ENCODE results near the gene SCYGR1.

The SCYGR1 gene

DNA sequence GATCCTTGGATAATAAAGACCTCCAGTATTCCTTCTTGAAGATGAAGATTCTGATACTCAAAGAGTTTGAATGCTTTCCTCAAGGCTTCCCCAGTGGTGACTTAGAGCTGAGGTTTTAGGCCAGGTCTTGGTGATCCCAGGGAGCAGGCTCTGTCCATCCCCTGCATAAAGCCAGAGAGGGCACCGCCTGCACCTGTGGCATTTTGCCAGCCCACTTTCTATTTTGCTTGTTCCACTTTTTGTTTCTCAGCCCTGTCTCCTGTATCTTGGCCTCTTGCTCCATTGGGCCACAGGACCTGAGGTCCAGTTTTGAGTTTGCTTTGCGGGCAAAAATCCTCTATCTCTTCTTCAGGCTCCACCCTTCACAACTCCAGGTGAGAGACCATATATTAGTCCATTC is 6.7 kb upstream of the SCYGR1 start:
- H3K4me3 ChIP-seq (replicated peaks; ENCODE audit: low read depth, low read length), result no peak overlapping the region
- TF ChIP-seq CTCF (IDR thresholded peaks at IDR 0.05; ENCODE audit: low read depth, low read length, missing control alignments), result no peak
- no peak for DNase-seq (ENCODE audit: extremely low read depth, low read depth)

- H3K4me3 ChIP-seq (replicated peaks; ENCODE audit: low read depth, low read length), result no peak overlapping the region
- no peak for TF ChIP-seq CTCF (IDR thresholded peaks at IDR 0.05; ENCODE audit: low read depth, low read length, missing control alignments)
- DNase-seq (ENCODE audit: extremely low read depth, low read depth), result no peak
Observed at GRCh38 chr2:227390468-227391256, 2.9 kb upstream of the SCYGR1 start.

DNA sequence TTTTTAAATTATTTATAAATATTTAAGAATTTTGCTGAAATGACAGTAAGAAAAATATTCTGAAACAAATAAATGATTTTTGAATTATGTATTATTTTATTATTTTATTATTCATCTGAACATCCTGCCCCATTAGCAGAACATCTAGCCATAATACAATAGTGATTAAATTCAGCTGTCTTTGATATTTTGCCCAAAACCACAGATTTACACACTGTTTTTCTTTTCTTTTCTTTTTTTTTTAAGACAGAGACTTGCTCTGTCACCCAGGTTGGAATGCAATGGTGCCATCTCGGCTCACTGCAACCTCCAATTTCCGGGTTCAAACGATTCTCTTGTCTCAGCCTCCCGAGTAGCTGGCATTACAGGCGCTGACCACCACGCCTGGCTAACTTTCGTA is 1.9 kb upstream of the SCYGR1 start:
- H3K4me3 ChIP-seq (replicated peaks; ENCODE audit: low read depth, low read length), result no peak overlapping the region
- no peak for DNase-seq (ENCODE audit: extremely low read depth, low read depth)
- TF ChIP-seq CTCF (IDR thresholded peaks at IDR 0.05; ENCODE audit: low read depth, low read length, missing control alignments), result no peak

GRCh38 chr2:227389231-227389630 is 1.5 kb upstream of the SCYGR1 start:
- no peak for TF ChIP-seq CTCF (IDR thresholded peaks at IDR 0.05; ENCODE audit: low read depth, low read length, missing control alignments)
- H3K4me3 ChIP-seq (replicated peaks; ENCODE audit: low read depth, low read length), result no peak overlapping the region
- no peak for DNase-seq (ENCODE audit: extremely low read depth, low read depth)

GRCh38 chr2:227388537-227389011 is 825 bp upstream of the SCYGR1 start:
- no peak for DNase-seq (ENCODE audit: extremely low read depth, low read depth)
- H3K4me3 ChIP-seq (replicated peaks; ENCODE audit: low read depth, low read length), result no peak overlapping the region
- TF ChIP-seq CTCF (IDR thresholded peaks at IDR 0.05; ENCODE audit: low read depth, low read length, missing control alignments), result no peak

DNA sequence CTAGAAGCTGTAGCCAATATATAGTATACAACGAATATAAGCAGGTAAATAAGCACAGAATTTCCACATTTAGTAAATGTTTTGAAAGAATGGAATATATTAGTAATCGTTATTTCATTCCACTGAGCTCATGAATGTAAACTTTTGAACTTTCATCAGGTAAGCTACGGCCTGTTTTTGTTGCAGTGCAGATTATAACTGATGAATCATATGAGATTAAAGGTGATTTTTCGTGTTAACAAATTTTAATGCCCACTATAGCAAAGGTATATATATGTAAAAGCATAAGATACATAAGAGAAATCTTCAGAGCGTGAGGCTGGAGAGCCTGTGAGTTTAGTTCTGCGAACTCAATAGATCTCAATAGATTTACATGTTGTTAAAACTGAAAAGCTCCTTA is 1.1 kb downstream of the SCYGR1 start:
- no peak for TF ChIP-seq CTCF (IDR thresholded peaks at IDR 0.05; ENCODE audit: low read depth, low read length, missing control alignments)

More for the DNA sequence above, 1.1 kb downstream of the SCYGR1 start:
- H3K4me3 ChIP-seq (replicated peaks; ENCODE audit: low read depth, low read length), result no peak overlapping the region
- no peak for DNase-seq (ENCODE audit: extremely low read depth, low read depth)
